GM12892 (cell line): Measurements from ENCODE around the gene ANKS1B.
"Not testable (repeated sequence)": the region's sequence is repeated elsewhere in the genome, so short reads cannot be mapped to it uniquely, and the experiment has no call there.

Experiments
- DNase-seq: peaks from one replicate; pipeline ENCODE4 v3.0.0; 2011; ENCODE audit not compliant: insufficient read length
- FAIRE-seq: peaks from 2 replicates; lab custom pipeline; 2011; peaks lifted over from hg19 to GRCh38; lab: Jason Lieb, UNC
- POLR2A ChIP-seq: IDR thresholded peaks from 2 replicates; pipeline ENCODE4 v1.6.1; 2011; ENCODE audit warnings: low read depth, low read length, control low read depth
- POLR2AphosphoS5 ChIP-seq: IDR thresholded peaks from 2 replicates; pipeline ENCODE4 v1.6.1; 2011; ENCODE audit warnings: low read depth, low read length, control low read depth
- TAF1 ChIP-seq: IDR thresholded peaks from 2 replicates; pipeline ENCODE4 v1.6.1; 2011; ENCODE audit warnings: low read depth, mild to moderate bottlenecking, control low read depth, low read length, borderline replicate concordance

The ANKS1B gene

DNA sequence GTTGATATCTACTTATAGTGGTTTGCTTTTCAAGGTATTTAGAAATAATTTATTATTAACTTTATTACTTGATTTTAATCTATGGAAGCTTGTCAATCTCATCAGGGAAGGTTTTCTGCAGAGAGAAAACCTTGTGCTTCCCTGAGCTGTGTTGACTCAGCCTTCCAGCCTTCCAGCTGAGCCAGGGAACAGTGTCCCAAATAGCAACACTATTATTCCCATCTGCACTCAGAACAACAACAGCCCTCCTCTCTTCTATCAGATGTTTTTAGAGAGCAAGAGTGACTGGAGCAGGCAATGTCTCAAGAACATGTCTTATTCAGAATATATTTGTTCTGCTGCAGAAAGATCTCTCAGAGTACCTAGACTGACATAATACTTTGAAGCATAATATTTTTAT lies 727.1 kb downstream of the ANKS1B start:
- TF ChIP-seq POLR2AphosphoS5 (no peak), POLR2A (no peak), TAF1 (no peak)
- FAIRE-seq (no peak), DNase-seq (no peak)

DNA sequence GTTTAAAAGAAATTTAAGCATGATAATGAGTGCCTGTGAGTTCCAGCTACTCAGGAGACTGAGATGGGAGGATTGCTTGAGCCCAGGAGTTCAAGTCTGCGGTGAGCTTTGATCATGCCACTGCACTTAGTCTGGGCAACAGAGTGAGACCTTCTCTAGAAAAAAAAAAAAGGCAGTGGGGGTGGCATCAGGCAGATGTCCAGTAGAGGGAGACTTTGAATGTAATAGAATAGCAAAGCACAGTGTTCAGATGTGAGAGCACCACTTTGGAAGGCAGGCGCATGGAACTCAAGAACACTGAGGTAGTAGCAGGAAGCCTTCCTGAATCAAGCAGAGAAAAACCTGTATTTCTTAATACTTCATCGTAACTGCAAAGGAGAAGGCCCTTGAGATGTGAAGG lies 731.7 kb downstream of the ANKS1B start:
- FAIRE-seq: no peak
- TF ChIP-seq POLR2AphosphoS5: no peak
- no peak for TF ChIP-seq TAF1
- no peak for TF ChIP-seq POLR2A
- no peak for DNase-seq

DNA sequence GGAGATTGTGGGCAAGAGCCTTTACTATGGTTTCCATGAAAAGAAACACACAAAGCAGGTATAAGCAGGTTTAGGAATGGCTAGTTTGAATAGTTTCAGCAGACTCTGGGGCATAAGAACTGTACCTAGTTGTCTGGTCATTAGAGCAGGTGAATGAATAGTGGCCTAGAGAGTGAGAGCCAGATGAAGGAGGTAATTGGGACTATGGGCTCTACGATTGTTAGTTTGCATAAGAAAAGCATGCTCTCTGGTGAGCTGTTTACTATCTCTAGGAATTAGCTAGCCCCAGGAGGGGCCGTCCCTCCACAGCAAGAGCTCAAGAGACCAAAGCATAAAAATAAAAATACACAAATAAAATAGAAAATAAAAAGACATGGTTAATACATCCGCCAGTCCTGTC lies 734.6 kb downstream of the ANKS1B start:
- no peak for TF ChIP-seq TAF1
- no peak for DNase-seq
- FAIRE-seq: no peak

DNA sequence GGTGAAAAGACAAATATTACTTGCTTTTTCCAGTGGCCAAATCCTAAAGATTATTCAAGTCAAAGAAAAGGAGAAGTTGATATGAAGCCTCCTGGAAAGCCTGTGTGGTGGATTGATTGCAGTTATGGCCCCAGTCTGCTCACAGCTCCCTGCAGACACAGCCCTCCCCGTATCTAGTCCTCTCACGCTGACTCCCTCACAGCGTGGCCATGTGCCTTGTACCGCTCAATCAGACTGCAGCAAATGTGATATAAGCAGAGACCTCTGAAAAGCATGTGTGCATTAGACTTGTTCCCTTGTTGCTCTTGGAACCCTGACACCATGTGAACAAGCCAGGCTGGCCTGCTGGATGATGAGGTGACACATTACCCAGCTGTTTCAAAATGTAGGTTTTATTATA lies 735.2 kb downstream of the ANKS1B start:
- TF ChIP-seq POLR2AphosphoS5 (no peak), POLR2A (no peak), TAF1 (no peak)
- DNase-seq (no peak), FAIRE-seq (no peak)

DNA sequence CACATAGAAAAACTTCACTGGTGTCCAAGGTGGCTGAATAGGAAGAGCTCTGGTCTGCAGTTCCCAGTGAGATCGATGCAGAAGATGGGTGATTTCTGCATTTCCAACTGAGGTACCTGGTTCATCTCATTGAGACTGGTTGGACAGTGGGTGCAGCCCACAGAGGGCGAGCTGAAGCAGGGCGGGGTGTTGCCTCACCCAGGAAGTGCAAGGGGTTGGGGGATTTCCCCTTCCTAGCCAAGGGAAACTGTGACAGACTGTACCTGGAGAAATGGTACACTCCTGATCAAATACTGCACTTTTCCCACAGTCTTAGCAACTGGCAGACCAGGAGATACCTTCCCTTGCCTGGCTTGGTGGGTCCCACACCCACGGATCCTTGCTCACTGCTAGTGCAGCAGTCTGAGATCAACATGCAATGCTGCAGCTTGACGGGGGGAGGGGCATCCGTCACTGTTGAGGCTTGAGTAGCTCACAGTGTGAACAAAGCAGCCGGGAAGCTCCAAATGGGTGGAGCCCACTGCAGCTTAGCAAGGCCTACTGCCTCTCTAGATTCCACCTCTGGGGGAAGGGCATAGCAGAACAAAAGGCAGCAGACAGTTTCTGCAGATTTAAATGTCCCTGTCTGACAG lies 746.7 kb downstream of the ANKS1B start:
- FAIRE-seq, DNase-seq: not testable (repeated sequence)

DNA sequence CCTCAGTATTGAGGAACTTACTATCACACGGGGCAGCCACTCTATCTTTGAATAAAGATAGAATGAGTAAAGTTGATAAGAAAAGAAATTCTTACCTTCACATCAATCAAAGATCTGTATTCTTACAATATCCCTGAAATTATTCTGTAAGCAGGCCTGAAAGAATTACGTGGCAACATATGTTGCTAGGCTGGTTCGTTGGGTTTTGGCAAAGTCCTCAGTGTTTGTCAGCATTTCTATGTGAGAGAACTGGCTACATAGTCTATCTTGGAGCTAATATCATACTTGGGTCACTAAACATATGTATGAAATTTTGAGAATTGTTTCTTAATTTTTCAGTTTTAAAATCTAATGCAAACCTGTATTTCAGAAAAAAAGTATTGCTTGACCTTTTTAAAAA lies 749.4 kb downstream of the ANKS1B start:
- DNase-seq: no peak
- TF ChIP-seq POLR2A (no peak), POLR2AphosphoS5 (no peak), TAF1 (no peak)
- FAIRE-seq: no peak

DNA sequence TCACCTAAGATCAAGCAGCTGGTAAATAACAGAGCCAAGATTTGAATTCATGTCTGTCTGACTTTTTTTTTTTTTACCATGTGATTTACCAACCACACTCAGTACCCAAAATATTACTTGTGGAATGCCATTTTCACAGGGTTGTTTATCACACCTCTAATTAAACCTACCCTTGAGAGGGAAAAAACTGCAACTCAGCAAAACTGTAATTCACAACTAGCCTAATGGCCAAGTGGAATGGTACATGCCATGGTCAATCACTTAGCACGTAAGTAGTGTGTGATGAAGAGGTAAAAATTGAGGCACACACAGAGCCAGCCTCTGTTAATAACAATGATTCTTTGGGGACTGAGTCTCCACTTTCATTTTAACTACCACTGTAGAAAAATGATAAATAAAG lies 750.0 kb downstream of the ANKS1B start:
- TF ChIP-seq TAF1 (no peak), POLR2A (no peak), POLR2AphosphoS5 (no peak)
- DNase-seq (no peak), FAIRE-seq (no peak)

DNA sequence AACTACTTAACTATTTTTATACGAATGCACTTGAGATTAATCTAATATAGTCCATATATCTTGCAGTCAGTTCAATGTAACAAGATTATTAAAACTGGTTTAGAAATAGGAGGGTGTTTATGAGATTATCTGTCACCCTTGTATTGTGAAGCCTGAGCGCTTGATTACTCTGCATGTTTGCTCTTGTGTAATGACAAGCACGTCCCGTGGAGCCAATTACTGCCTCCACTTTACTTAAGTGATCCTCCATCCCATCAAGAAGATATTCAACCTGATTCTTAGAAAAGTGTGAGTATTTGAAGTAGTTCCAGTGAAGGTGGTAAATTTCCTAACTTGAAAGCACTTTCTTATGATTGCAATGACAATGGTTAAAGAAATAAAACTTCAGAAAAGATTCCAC lies 752.4 kb downstream of the ANKS1B start:
- no peak for TF ChIP-seq POLR2AphosphoS5
- TF ChIP-seq TAF1: no peak
- TF ChIP-seq POLR2A: no peak
- FAIRE-seq (no peak), DNase-seq (no peak)

DNA sequence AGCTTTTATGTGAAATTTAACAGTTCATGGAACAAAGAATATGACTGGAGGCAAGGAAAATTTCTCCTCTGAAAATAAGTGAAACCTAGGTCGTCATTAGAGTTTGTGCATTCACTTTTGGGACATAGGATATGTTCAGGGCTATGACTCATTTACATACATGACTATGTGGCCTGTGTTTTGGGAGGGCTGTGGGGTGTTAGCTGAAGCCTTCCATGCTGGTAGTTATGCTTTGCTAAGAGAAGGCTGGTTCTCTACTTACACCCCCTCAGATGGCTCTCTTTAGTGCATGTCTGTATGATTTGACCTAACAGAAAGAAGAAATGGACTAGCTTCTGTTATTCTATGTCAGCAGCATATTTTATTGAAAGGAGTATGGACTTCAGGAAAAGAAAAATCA lies 753.7 kb downstream of the ANKS1B start:
- DNase-seq: no peak
- FAIRE-seq: no peak
- TF ChIP-seq POLR2A (no peak), TAF1 (no peak), POLR2AphosphoS5 (no peak)

DNA sequence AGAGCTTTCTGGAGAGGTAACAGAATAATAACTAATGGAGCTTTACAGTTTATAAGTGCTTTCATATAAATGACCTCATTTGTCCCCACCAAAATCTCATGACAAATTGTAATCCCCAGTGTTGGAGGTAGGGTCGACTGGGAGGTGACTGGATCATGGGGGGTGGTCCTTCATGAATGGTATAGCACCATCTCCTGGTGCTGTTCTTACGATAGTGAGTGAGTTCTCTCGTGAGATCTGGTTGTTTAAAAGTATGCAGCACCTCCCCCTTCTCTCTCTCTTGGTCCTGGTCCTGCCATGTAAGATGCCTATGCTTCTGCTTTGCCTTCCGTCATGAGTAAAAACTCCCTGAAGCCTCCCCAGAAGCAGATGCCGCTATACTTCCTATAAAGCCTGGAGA lies 760.5 kb downstream of the ANKS1B start:
- DNase-seq: no peak
- no peak for FAIRE-seq
- no peak for TF ChIP-seq POLR2AphosphoS5
- TF ChIP-seq TAF1: no peak
- TF ChIP-seq POLR2A: no peak

DNA sequence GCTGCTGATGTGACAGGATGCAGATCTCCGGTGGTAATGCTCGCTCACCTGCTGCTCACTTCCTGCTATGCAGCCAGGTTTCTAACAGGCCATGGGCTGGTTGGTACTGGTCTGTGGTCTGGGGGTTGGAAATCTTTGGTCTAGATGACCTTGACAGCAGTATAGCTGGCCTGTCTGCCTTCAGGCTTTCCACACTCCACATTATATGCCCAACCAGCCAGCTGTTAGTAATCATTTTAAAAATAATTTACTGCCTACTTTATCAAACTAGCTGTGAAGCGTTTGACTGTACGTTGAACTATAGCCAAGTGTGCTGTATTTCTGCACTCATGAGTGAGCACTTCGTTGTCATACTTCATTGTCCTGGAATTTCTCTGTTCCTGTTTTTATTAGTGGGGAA lies 761.2 kb downstream of the ANKS1B start:
- no peak for FAIRE-seq
- TF ChIP-seq TAF1 (no peak), POLR2AphosphoS5 (no peak), POLR2A (no peak)
- DNase-seq: no peak

DNA sequence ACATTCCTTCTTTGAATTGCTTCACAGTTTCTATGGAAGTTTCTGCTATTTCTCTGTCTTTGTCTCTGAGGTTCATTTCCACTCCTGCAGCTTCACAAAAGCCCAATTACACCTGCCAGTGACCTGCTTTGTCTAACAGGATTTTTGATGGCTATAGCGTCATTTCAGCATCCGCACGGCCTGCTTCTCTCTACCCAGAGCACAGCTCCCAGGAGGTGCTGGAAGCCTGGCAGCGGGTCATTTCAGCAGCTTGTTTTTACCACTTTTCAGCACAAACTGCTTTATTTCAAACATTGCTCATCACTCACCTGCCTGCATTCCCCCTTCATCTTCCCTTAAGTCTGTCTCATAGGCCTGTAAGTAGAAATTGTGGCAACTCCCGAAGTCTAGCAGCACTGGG lies 771.7 kb downstream of the ANKS1B start:
- DNase-seq (no peak), FAIRE-seq (no peak)
- TF ChIP-seq POLR2AphosphoS5: no peak
- no peak for TF ChIP-seq POLR2A
- no peak for TF ChIP-seq TAF1

DNA sequence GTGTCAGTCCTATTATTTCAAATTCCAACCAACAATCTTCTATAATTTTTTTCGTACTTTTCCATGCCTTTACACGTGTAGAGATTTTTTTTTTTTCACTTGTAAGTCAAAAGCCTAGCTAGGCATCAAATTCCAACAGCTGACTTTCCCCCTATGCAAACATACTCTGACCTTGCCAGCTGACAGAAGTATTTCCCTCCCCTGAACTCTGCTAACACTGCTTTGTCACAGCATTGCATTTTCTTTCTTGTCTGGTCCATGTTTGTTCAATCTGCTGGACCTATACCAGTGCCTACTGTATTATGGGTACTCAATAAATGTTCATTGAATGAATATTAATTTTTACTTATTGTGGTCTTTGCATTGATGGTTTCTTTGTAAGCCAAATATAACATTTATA lies 772.5 kb downstream of the ANKS1B start:
- no peak for DNase-seq
- TF ChIP-seq TAF1 (no peak), POLR2A (no peak), POLR2AphosphoS5 (no peak)
- FAIRE-seq: no peak
